Neural progenitor cell (in vitro differentiated cells): ENCODE measurements around the gene CSRP1. TPM values are rescaled to one million over a fixed set of nuclear protein-coding genes. Genes with fewer than 3 reads are reported as not detected.

ENCODE experiments used
- DNase-seq: peaks from one replicate; pipeline ENCODE4 v3.0.0-alpha.2; 2016; ENCODE audit warnings: low spot score
- H2AFZ ChIP-seq: fragments of 200-600 bp; sonication (generic); replicated peaks from 2 replicates; pipeline ENCODE4 v1.6.1; 2016; ENCODE audit warnings: antibody characterized with exemption
- H3F3A ChIP-seq: fragments of 200-600 bp; sonication (generic); 2 replicates; pipeline ENCODE4 v1.6.1; 2016; ENCODE audit warnings: antibody characterized with exemption, low read depth
- H3K27ac ChIP-seq: fragments of 200-600 bp; sonication (generic); 2 replicates; pipeline ENCODE4 v1.5.1; 2016; ENCODE audit warnings: mild to moderate bottlenecking
- H3K27me3 ChIP-seq: fragments of 200-600 bp; sonication (generic); 2 replicates; pipeline ENCODE4 v1.6.1; 2016; ENCODE audit warnings: mild to moderate bottlenecking, moderate library complexity
- H3K36me3 ChIP-seq: fragments of 200-600 bp; sonication (generic); 2 replicates; pipeline ENCODE4 v1.5.1; 2016
- H3K4me1 ChIP-seq: fragments of 200-600 bp; sonication (generic); 2 replicates; pipeline ENCODE4 v1.6.1; 2016; ENCODE audit warnings: mixed run types
- H3K4me2 ChIP-seq: fragments of 200-600 bp; sonication (generic); 2 replicates; pipeline ENCODE4 v1.6.1; 2016
- H3K4me3 ChIP-seq: fragments of 200-600 bp; sonication (generic); 2 replicates; pipeline ENCODE4 v1.5.1; 2016
- H3K79me2 ChIP-seq: fragments of 200-600 bp; sonication (generic); 2 replicates; pipeline ENCODE4 v1.6.1; 2016; ENCODE audit warnings: low read depth
- H3K9ac ChIP-seq: fragments of 200-600 bp; sonication (generic); 2 replicates; pipeline ENCODE4 v1.6.1; 2016
- H3K9me3 ChIP-seq: fragments of 200-600 bp; sonication (generic); 2 replicates; pipeline ENCODE4 v1.5.1; 2016; ENCODE audit warnings: low read depth
- H4K20me1 ChIP-seq: fragments of 200-600 bp; sonication (generic); 2 replicates; pipeline ENCODE4 v1.6.1; 2016; ENCODE audit warnings: low read depth
- H3K27ac Mint-ChIP-seq: 3 replicates; pipeline ENCODE4 v1.8.0; 2021; ENCODE audit warnings: mixed read lengths
- H3K27me3 Mint-ChIP-seq: 2 replicates; pipeline ENCODE4 v1.8.0; 2022; ENCODE audit warnings: low read depth, mild to moderate bottlenecking, inconsistent platforms, moderate library complexity, mixed read lengths; ENCODE audit not compliant: insufficient read depth
- H3K36me3 Mint-ChIP-seq: 3 replicates; pipeline ENCODE4 v1.8.0; 2021; ENCODE audit warnings: mixed read lengths
- H3K4me1 Mint-ChIP-seq: 3 replicates; pipeline ENCODE4 v1.8.0; 2021; ENCODE audit warnings: mixed read lengths
- H3K4me3 Mint-ChIP-seq: 3 replicates; pipeline ENCODE4 v1.8.0; 2021; ENCODE audit warnings: mild to moderate bottlenecking, moderate library complexity, mixed read lengths
- H3K9me3 Mint-ChIP-seq: 3 replicates; pipeline ENCODE4 v1.8.0; 2020; ENCODE audit warnings: mixed read lengths
- EZH2 ChIP-seq: fragments of 200-600 bp; sonication (generic); IDR thresholded peaks from 2 replicates; pipeline ENCODE4 v1.6.1; 2017; ENCODE audit warnings: antibody characterized with exemption, mild to moderate bottlenecking, moderate library complexity
- EZH2phosphoT487 ChIP-seq: fragments of 200-600 bp; sonication (generic); IDR thresholded peaks from 2 replicates; pipeline ENCODE4 v1.6.1; 2017; ENCODE audit warnings: antibody characterized with exemption
- total RNA-seq: library from RNA; depleted of rRNA; stranded (reverse); fragments of >200 nt; gene quantifications from 2 replicates; pipeline ENCODE4 v1.2.3, GENCODE V29; 2015; ENCODE audit warnings: low replicate concordance
- TF ChIP-seq, protein P1 (sequence below): fragments of 200-600 bp; sonication (generic); IDR thresholded peaks from 2 replicates; pipeline ENCODE4 v1.5.1; 2017; ENCODE audit warnings: antibody characterized with exemption, mild to moderate bottlenecking

The CSRP1 gene
- total RNA-seq, 1 donor from 2014 or later = 2.5 TPM

- Histone ChIP-seq H3K4me3 (no peak overlapping the region), H3K4me2 (no peak overlapping the region), H3K4me1 (peaks cover 11% of the 10 kb centered on the region), H2AFZ (no peak overlapping the region), H3K9ac (no peak overlapping the region), H3K27me3 (no peaks in the 10 kb centered on the region), H3F3A (peaks cover 3% of the 10 kb centered on the region), H3K79me2 (no peaks in the 10 kb centered on the region), H3K27ac (no peak overlapping the region), H3K9me3 (no peaks in the 10 kb centered on the region), H3K36me3 (no peaks in the 10 kb centered on the region), H4K20me1 (no peaks in the 10 kb centered on the region)
- DNase-seq = no peak
- Mint-ChIP-seq H3K27me3 (peaks cover 15% of the 10 kb centered on the region), H3K4me3 (no peak overlapping the region), H3K36me3 (no peaks in the 10 kb centered on the region), H3K9me3 (no peaks in the 10 kb centered on the region), H3K27ac (no peak overlapping the region), H3K4me1 (peaks cover 36% of the 10 kb centered on the region)
- TF ChIP-seq EZH2 = no peak
- TF ChIP-seq EZH2phosphoT487 = no peak
- TF ChIP-seq, protein P1, sequence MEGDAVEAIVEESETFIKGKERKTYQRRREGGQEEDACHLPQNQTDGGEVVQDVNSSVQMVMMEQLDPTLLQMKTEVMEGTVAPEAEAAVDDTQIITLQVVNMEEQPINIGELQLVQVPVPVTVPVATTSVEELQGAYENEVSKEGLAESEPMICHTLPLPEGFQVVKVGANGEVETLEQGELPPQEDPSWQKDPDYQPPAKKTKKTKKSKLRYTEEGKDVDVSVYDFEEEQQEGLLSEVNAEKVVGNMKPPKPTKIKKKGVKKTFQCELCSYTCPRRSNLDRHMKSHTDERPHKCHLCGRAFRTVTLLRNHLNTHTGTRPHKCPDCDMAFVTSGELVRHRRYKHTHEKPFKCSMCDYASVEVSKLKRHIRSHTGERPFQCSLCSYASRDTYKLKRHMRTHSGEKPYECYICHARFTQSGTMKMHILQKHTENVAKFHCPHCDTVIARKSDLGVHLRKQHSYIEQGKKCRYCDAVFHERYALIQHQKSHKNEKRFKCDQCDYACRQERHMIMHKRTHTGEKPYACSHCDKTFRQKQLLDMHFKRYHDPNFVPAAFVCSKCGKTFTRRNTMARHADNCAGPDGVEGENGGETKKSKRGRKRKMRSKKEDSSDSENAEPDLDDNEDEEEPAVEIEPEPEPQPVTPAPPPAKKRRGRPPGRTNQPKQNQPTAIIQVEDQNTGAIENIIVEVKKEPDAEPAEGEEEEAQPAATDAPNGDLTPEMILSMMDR = no peak
Measured at GRCh38 chr1:201457508-201457960, 49.4 kb downstream of the CSRP1 start.

DNA sequence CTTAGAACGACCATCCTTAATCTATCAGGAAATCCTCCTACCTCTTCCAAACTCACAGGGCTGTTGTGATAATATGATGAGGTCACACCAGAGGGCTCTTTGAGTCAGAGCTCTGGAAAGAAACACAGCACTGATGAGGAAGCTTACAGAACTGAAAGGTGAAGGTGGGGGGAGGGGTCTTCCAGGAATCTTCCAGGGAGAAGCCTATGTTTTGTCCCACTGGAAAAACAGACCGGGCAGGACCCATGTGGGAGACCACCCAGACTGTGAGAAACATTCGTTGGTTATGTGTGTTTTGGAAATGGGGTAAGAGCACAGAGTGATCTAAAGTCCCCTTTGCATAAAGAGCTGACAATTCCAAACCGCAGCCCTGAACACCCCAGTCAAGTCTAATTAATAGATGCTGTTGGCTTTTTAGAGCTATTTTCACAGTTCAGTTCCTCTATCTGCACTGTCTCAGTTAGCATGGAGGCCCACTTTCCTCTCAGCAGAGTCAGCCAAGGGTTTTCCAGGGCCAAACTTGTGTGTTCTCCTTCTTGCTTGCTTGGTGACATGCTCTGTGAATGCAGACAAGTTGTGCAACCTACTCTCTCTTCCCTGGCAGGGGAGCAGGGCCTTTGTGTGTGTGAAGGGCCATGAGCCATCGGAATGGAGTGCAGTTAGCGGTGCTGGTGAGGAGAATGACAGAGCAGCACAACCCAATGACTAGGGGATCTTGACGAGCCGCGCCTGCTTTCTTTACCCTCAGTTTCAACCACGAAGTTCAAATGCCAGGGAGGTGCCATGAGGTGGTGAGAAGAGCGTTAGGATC, 50.2 kb downstream of the CSRP1 start:
- H3K27ac Mint-ChIP-seq = peak overlapping the region; percentile 51
- H3K4me3 ChIP-seq = no peak overlapping the region

GRCh38 chr1:201455098-201455497, 51.8 kb downstream of the CSRP1 start:
- peaks cover 3% of the 10 kb centered on the region for H3F3A ChIP-seq
- no peak for TF ChIP-seq EZH2
- TF ChIP-seq, protein P1 = no peak
- no peak for TF ChIP-seq EZH2phosphoT487
- H3K9me3 ChIP-seq = no peaks in the 10 kb centered on the region
- no peak overlapping the region for H3K9ac ChIP-seq
- H3K4me1 ChIP-seq = peaks cover 21% of the 10 kb centered on the region
- Mint-ChIP-seq H3K36me3 (no peaks in the 10 kb centered on the region), H3K27ac (peak overlapping the region; percentile 57), H3K4me3 (peak overlapping the region; percentile 33), H3K9me3 (no peaks in the 10 kb centered on the region), H3K4me1 (peaks cover 39% of the 10 kb centered on the region), H3K27me3 (peaks cover 14% of the 10 kb centered on the region)
- no peaks in the 10 kb centered on the region for H3K79me2 ChIP-seq
- no peaks in the 10 kb centered on the region for H3K36me3 ChIP-seq
- no peak for DNase-seq
- H2AFZ ChIP-seq = no peak overlapping the region
- H3K4me2 ChIP-seq = no peak overlapping the region
- no peak overlapping the region for H3K27ac ChIP-seq
- no peak overlapping the region for H3K4me3 ChIP-seq
- no peaks in the 10 kb centered on the region for H4K20me1 ChIP-seq
- no peaks in the 10 kb centered on the region for H3K27me3 ChIP-seq

More for the DNA sequence above, 50.2 kb downstream of the CSRP1 start:
- Mint-ChIP-seq H3K27me3 (peaks cover 16% of the 10 kb centered on the region), H3K4me3 (no peak overlapping the region), H3K4me1 (peaks cover 35% of the 10 kb centered on the region), H3K36me3 (no peaks in the 10 kb centered on the region), H3K9me3 (no peaks in the 10 kb centered on the region)
- Histone ChIP-seq H3K79me2 (no peaks in the 10 kb centered on the region), H3K27me3 (no peaks in the 10 kb centered on the region), H3K36me3 (no peaks in the 10 kb centered on the region), H3K4me2 (peak overlapping the region; percentile 0), H3K27ac (no peak overlapping the region), H4K20me1 (no peaks in the 10 kb centered on the region), H3K4me1 (peaks cover 11% of the 10 kb centered on the region), H3K9ac (no peak overlapping the region), H2AFZ (peak overlapping the region; percentile 60), H3F3A (peaks cover 3% of the 10 kb centered on the region), H3K9me3 (no peaks in the 10 kb centered on the region)
- TF ChIP-seq EZH2 (no peak), EZH2phosphoT487 (no peak)
- TF ChIP-seq, protein P1 = no peak
- DNase-seq = peak; percentile 38
